ENCODE results near the gene AHCY. TPM values are rescaled to one million over a fixed set of nuclear protein-coding genes. Genes with fewer than 3 reads are reported as not detected.

AHCY gene
- total and polyA plus RNA-seq, 2 of the 4 experiments (the other 2 are of a cell fraction), result 138 to 210 TPM

GRCh38 chr20:34300809-34301586, 2.2 kb downstream of the AHCY start:
- Histone ChIP-seq H3K79me1 (ENCODE audit: low read depth in 1 of 2, low read length in 2 of 2) (peaks cover 34 to 51% of the 10 kb centered on the region in 2 experiments), H3K14ac (replicated peaks; ENCODE audit: low read depth, low read length) (no peak overlapping the region; the same call in 1 of the 2 replicates), H4K20me1 (ENCODE audit: insufficient read depth, low read length) (peaks cover 15% of the 10 kb centered on the region; the same call in 1 of the 2 replicates), H3K18ac (ENCODE audit: low read depth, low read length) (no peak overlapping the region), H2BK20ac (ENCODE audit: low read depth, low read length) (no peak overlapping the region), H4K5ac (ENCODE audit: low read depth, low read length) (no peak overlapping the region; the same call in 1 of the 2 replicates), H3K4me1 (ENCODE audit: control insufficient read depth, insufficient read depth, low read length) (peaks cover 9% of the 10 kb centered on the region), H2BK120ac (ENCODE audit: low read depth, low read length) (no peak overlapping the region), H4K91ac (ENCODE audit: insufficient read depth, low read depth, low read length) (peak overlapping the region; percentile 39; the same call in 1 of the 2 replicates), H3K4me2 (ENCODE audit: low read depth, low read length) (no peak overlapping the region), H3K4ac (ENCODE audit: low read depth, low read length) (peak overlapping the region; percentile 32; the same call in 1 of the 2 replicates), H3K27me3 (ENCODE audit: control insufficient read depth, insufficient read depth, low read length) (no peaks in the 10 kb centered on the region), H4K8ac (ENCODE audit: low read depth in 2 of 2, low read length in 2 of 2) (no peak overlapping the region), H2AK9ac (replicated peaks; ENCODE audit: low read depth, low read length, poor library complexity) (peak overlapping the region; percentile 83), H3K27ac (ENCODE audit: insufficient read depth, low read length) (no peak overlapping the region), H2AFZ (replicated peaks; ENCODE audit: low read length, poor library complexity) (no peak overlapping the region), H3K4me3 (ENCODE audit: insufficient read depth, low read depth, low read length) (no peak overlapping the region), H3K9me1 (ENCODE audit: insufficient read depth, low read length) (peaks cover 9% of the 10 kb centered on the region), H3K9me3 (ENCODE audit: control insufficient read depth, insufficient read depth, low read length) (no peaks in the 10 kb centered on the region), H2BK5ac (ENCODE audit: low read depth, low read length, poor library complexity, severe bottlenecking) (no peak overlapping the region), H2AK5ac (ENCODE audit: low read depth, low read length) (peak overlapping the region; percentile 53; the same call in 1 of the 2 replicates), H3K9ac (ENCODE audit: low read depth, low read length) (no peak overlapping the region), H2BK15ac (ENCODE audit: low read depth, low read length) (no peak overlapping the region), H3K23ac (ENCODE audit: low read depth, low read length) (no peak overlapping the region), H3K36me3 (ENCODE audit: control insufficient read depth, insufficient read depth, low read length) (no peaks in the 10 kb centered on the region; the same call in 1 of the 2 replicates), H3K56ac (ENCODE audit: extremely low read depth, insufficient read depth, low read length) (no peak overlapping the region)
- CTCF ChIA-PET, result interaction anchor here (0.6 to 2.3 kb wide), 3 partner anchors 12 to 75 kb away, joined by 5 to 13 read pairs (median 7); no protein-coding TSS in a partner anchor
- dilution Hi-C loops (cut with HindIII; ENCODE audit: low sequenced_read_pairs, unreplicated experiment), result no loop called here
- no TSS peak for BruUV-seq (replicated peaks)
- no peak for ATAC-seq (ENCODE audit: low read depth)
- POLR2A ChIA-PET (ENCODE audit: unreplicated experiment), result no interaction called here
- DNase-seq, result no peak
- TF ChIP-seq CEBPB (IDR thresholded peaks at IDR 0.05; ENCODE audit: low read depth, low read length), result no peak
- no peak for TF ChIP-seq NFE2L2 (IDR thresholded peaks at IDR 0.05; ENCODE audit: low read depth, low read length)
- TF ChIP-seq MAZ (IDR thresholded peaks at IDR 0.05; ENCODE audit: borderline replicate concordance, low read depth, low read length), result no peak
- no peak for TF ChIP-seq RFX5 (IDR thresholded peaks at IDR 0.05; ENCODE audit: low read depth, low read length)
- TF ChIP-seq MAFK (IDR thresholded peaks at IDR 0.05; ENCODE audit: low read depth, low read length), result no peak
- no peak for TF ChIP-seq CTCF (conservative IDR thresholded peaks at IDR 0.05; ENCODE audit: low read depth, low read length)
- intact Hi-C loops (cut with micrococcal nuclease), result no loop called here
- WGBS, 2 experiments (ENCODE audit: extremely low coverage in 2 of 2, insufficient read length in 1 of 2), result 32% methylated on average over 4 of the region's 7 CpGs; no CpG with 5 or more reads in 1 of the 2 experiments
- in situ Hi-C loops (cut with MboI; ENCODE audit: low sequenced_read_pairs), result loop anchor here (10.0 kb wide), 1 partner anchor 414 kb away; no protein-coding TSS in a partner anchor

Measured in IMR-90 (cell line).